T-helper 17 cell (primary cell): ENCODE measurements around the gene INTS7. TPM values are rescaled to one million over a fixed set of nuclear protein-coding genes. Genes with fewer than 3 reads are reported as not detected.

Source experiments
- ATAC-seq: fragments of 150-1000 bp; cut with Tn5 transposase; 2 replicates; pipeline ENCODE4 v1.10.0; 2021; ENCODE audit warnings: mild to moderate bottlenecking, moderate library complexity
- DNase-seq, 3 donors: peaks; one replicate each; pipeline versions ENCODE4 v3.0.0 to v3.0.0-alpha.2; 2020 to 2021
- H3K9me3 ChIP-seq: one replicate; pipeline ENCODE4 v1.7.0; 2013; ENCODE audit warnings: low read length, mild to moderate bottlenecking; ENCODE audit not compliant: control insufficient read depth, poor library complexity, severe bottlenecking
- H3K27ac Mint-ChIP-seq: one replicate; pipeline ENCODE4 v1.8.0; 2022; ENCODE audit warnings: mild to moderate bottlenecking, moderate library complexity, mixed read lengths
- H3K27me3 Mint-ChIP-seq: one replicate; pipeline ENCODE4 v1.8.0; 2022; ENCODE audit warnings: mixed read lengths
- H3K36me3 Mint-ChIP-seq: one replicate; pipeline ENCODE4 v1.8.0; 2022; ENCODE audit warnings: low read depth, mixed read lengths
- H3K4me1 Mint-ChIP-seq: one replicate; pipeline ENCODE4 v1.8.0; 2022; ENCODE audit warnings: mild to moderate bottlenecking, mixed read lengths
- H3K4me3 Mint-ChIP-seq: one replicate; pipeline ENCODE4 v1.8.0; 2022; ENCODE audit warnings: mild to moderate bottlenecking, moderate library complexity, mixed read lengths
- total RNA-seq, 4 donors: library from RNA in 2 of 4; stranded (reverse) in 2 of 4; gene quantifications; one replicate each; pipeline ENCODE4 v1.2.3 and lab custom pipeline; 2022 to 2026

INTS7 gene
- total RNA-seq, 2 donors from 2014 or later = 9.2 to 9.5 TPM

DNA sequence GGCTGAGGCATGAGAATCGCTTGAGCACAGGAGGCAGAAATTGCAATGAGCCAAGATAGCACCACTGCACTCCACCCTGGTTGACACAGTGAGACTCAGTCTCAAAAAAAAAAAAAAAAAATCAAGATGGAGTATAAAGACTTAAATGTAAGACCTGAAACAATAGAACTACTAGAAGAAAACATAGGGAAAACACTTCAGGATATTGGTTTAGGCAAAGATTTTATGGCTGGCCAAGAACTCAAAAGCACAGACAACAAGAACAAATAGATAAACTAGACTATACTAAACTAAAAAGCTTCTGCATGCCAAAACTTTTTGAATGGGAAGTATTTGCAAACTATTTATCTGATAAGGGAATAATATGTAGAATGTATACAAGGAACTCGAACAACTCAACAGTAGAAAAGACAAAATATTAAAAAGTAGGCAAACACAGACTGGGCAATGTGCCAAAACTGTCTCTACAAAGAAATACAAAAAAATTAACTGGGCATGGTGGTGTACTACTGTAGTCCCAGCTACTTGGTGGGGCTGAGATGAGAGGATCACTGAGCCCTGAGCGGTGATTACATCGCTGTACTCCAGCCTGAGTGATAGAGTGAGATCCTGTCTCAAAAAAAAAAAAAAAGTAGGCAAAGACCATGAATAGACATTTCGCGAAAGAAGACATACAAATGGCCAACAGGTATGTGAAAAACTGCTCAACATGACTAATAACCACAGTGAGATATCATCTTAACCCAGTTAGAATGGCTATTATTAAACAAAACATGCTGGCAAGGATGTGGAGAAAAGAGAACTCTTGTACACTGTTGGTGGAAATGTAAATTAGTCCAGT, 25.5 kb upstream of the INTS7 start:
- no peak for DNase-seq
- Mint-ChIP-seq H3K4me3 (no peak overlapping the region), H3K27ac (no peak overlapping the region), H3K36me3 (peaks cover 2% of the 10 kb centered on the region), H3K27me3 (no peaks in the 10 kb centered on the region), H3K4me1 (peaks cover 2% of the 10 kb centered on the region)
- H3K9me3 ChIP-seq = no peaks in the 10 kb centered on the region
- no peak for ATAC-seq

DNA sequence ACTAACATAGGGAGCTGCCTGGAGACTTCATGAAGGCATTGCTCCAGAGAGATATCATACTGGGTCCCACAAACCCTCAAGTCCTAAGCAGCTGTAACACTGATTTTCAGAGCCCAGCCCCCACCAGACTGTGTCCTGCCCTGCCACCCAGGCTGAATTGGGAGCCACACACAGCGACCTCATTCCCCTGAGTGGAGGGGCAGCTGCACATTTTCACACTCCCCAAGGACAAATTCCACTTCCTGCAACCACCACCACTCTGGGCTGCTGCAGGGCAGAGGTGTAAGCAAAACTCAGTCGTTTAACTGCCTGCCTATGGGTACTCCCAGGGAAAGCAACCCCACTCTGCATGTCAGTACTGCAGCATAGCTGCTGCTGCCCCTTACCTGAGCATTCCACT, 20.0 kb upstream of the INTS7 start:
- Mint-ChIP-seq H3K27ac (no peak overlapping the region), H3K4me3 (no peak overlapping the region), H3K27me3 (no peaks in the 10 kb centered on the region), H3K4me1 (peaks cover 9% of the 10 kb centered on the region), H3K36me3 (peaks cover 2% of the 10 kb centered on the region)
- DNase-seq = no peak
- no peak for ATAC-seq
- no peaks in the 10 kb centered on the region for H3K9me3 ChIP-seq

- ATAC-seq (no peak), DNase-seq (no peak)
- Mint-ChIP-seq H3K27me3 (no peaks in the 10 kb centered on the region), H3K36me3 (peaks cover 2% of the 10 kb centered on the region), H3K27ac (peak overlapping the region; percentile 70), H3K4me3 (no peak overlapping the region), H3K4me1 (peaks cover 9% of the 10 kb centered on the region)
- no peaks in the 10 kb centered on the region for H3K9me3 ChIP-seq
Observed at GRCh38 chr1:212053993-212054392, 18.6 kb upstream of the INTS7 start.

GRCh38 chr1:212045981-212046380, 10.6 kb upstream of the INTS7 start:
- DNase-seq = no peak
- H3K27me3 Mint-ChIP-seq = no peaks in the 10 kb centered on the region

DNA sequence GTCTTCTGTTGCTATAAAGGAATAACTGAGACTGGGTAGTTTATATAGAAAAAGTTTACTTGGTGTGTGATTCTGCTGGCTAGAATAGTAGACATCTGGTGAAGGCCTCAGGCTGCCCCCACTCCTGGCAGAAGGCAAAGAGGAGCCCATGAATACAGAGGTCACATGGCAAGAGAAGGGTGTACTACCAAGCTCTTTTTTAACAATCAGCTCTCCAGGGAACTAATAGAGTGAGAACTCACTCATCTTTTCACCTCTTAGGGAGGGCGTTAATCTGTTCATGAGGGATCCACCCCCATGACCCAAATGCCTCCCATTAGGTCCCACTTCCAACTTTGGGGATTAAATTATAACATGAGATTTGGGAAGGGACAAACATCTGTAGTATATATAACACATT, 9.5 kb upstream of the INTS7 start:
- H3K4me1 Mint-ChIP-seq = peaks cover 13% of the 10 kb centered on the region

More at GRCh38 chr1:212045981-212046380, 10.6 kb upstream of the INTS7 start:
- no peak for ATAC-seq
- H3K36me3 Mint-ChIP-seq = no peaks in the 10 kb centered on the region
- no peak overlapping the region for H3K4me3 Mint-ChIP-seq
- H3K4me1 Mint-ChIP-seq = peaks cover 15% of the 10 kb centered on the region
- no peaks in the 10 kb centered on the region for H3K9me3 ChIP-seq
- no peak overlapping the region for H3K27ac Mint-ChIP-seq

DNA sequence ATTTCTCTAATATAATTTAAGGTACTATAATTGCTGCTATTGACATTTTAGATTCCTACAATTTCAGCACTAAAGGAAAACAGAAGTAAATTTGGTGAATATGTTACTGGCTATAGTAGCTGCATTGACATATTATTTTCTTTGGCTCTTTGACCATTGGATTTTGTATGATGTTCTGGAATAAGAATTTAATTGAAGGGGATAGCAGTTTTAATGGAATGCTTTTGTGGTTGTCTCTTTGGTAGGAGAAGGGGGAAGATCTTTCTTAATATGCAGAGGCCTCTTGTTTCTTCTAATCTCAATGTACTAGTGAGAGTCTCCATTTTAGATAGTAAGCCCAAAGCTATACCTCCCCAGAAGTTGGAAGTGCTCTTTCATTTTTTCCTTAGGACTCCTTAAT, 7.1 kb upstream of the INTS7 start:
- Mint-ChIP-seq H3K36me3 (no peaks in the 10 kb centered on the region), H3K27me3 (no peaks in the 10 kb centered on the region), H3K27ac (no peak overlapping the region), H3K4me1 (peaks cover 18% of the 10 kb centered on the region), H3K4me3 (peak overlapping the region; percentile 49)
- DNase-seq (no peak), ATAC-seq (no peak)
- no peaks in the 10 kb centered on the region for H3K9me3 ChIP-seq

More for the DNA sequence above, 9.5 kb upstream of the INTS7 start:
- no peak for DNase-seq
- no peaks in the 10 kb centered on the region for H3K9me3 ChIP-seq
- Mint-ChIP-seq H3K27me3 (no peaks in the 10 kb centered on the region), H3K27ac (no peak overlapping the region), H3K4me3 (no peak overlapping the region), H3K36me3 (no peaks in the 10 kb centered on the region)
- ATAC-seq = no peak

DNA sequence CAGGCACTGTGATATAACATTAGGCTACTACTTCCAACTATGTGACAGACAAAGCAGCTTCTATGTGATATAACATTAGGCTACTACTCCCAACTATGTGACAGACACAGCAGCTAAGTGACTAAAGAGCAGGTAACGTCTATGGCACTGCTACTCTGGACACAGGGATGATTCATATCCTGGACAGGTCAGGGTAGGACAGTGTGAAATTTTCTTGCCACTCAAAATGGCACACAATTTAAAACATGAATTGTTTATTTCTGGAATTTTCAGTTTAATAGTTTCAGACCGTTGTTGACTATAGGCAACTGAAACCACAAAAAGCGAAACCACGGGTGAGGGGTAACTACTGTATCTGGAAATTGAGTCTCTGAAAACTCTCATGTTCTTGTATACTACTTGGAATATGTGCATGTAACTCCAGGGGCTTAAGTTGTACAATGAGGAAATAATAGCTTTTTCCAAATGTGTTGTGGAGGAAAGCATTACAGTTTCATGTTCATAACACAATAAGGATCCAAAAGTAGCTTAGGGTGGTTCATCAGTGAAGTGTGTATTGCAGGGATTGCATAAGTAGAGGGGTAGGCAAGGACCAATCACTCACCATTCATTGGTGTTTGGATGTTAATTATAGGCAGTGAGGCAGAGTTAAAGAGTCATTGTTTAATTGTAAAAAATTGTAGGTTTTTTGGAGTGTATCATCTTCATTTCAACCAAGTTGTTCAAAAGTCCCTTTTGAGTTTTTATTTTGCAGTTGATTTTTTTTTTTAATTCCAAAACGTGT, 5.5 kb upstream of the INTS7 start:
- H3K9me3 ChIP-seq = no peaks in the 10 kb centered on the region
- Mint-ChIP-seq H3K4me3 (peak overlapping the region; percentile 72), H3K27me3 (no peaks in the 10 kb centered on the region), H3K36me3 (no peaks in the 10 kb centered on the region), H3K27ac (no peak overlapping the region), H3K4me1 (peaks cover 23% of the 10 kb centered on the region)
- no peak for DNase-seq
- peak; percentile 22 for ATAC-seq

DNA sequence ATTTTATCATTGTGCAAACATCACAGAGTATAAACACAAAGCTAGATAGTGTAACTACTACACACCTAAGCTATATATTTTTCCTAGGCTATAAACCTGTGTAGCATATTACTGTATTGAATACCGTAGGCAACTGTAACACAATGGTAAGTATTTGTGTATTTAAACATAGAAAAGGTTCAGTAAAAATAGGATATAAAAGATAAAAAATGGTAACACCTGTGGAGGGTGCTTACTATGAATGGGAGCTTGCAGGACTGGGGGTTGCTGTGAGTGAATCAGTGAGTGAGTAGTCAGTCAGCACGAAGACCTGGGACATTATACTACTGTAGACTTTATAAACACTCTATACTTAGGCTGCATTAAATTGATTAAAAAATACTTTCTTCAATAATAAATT, 4.3 kb upstream of the INTS7 start:
- H3K9me3 ChIP-seq = no peaks in the 10 kb centered on the region
- Mint-ChIP-seq H3K36me3 (no peaks in the 10 kb centered on the region), H3K4me3 (no peak overlapping the region), H3K4me1 (peaks cover 30% of the 10 kb centered on the region), H3K27me3 (no peaks in the 10 kb centered on the region), H3K27ac (no peak overlapping the region)
- no peak for DNase-seq
- no peak for ATAC-seq

DNA sequence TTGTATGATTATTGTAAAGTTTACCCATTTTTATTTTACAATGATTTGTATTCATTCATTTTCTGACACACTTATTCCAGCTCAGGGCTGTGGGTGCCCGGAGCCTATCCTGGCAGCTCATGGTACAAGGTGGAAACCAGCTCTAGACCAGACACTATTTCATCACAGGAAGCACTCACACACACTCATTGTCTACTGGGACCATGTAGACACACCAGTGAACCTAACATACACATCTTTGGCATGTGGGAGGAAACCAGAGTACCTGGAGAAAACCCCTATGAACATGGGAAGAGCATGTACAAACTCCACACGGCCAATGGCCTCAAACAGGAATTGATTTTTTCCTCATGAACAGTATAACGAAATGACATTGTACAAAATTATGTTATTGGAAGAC, 2.5 kb upstream of the INTS7 start:
- peaks cover 36% of the 10 kb centered on the region for H3K4me1 Mint-ChIP-seq
- DNase-seq (no peak), ATAC-seq (no peak)
- H3K27me3 Mint-ChIP-seq = no peaks in the 10 kb centered on the region
- no peak overlapping the region for H3K27ac Mint-ChIP-seq
- peak overlapping the region; percentile 31 for H3K4me3 Mint-ChIP-seq
- no peaks in the 10 kb centered on the region for H3K9me3 ChIP-seq
- H3K36me3 Mint-ChIP-seq = peaks cover under 1% of the 10 kb centered on the region

GRCh38 chr1:212035835-212036605, 663 bp upstream of the INTS7 start:
- no peak for ATAC-seq
- DNase-seq = no peak
- no peaks in the 10 kb centered on the region for H3K9me3 ChIP-seq
- Mint-ChIP-seq H3K4me1 (peaks cover 48% of the 10 kb centered on the region), H3K36me3 (peaks cover 5% of the 10 kb centered on the region), H3K4me3 (peak overlapping the region; percentile 96), H3K27ac (peak overlapping the region; percentile 98), H3K27me3 (no peaks in the 10 kb centered on the region)

GRCh38 chr1:212034516-212035122, 738 bp downstream of the INTS7 start:
- H3K4me1 Mint-ChIP-seq = peaks cover 51% of the 10 kb centered on the region
- peak overlapping the region; percentile 98 for H3K27ac Mint-ChIP-seq
- DNase-seq = no peak
- peak overlapping the region; percentile 96 for H3K4me3 Mint-ChIP-seq
- ATAC-seq = peak; percentile 1
- H3K9me3 ChIP-seq = no peaks in the 10 kb centered on the region
- H3K27me3 Mint-ChIP-seq = no peaks in the 10 kb centered on the region
- peaks cover 5% of the 10 kb centered on the region for H3K36me3 Mint-ChIP-seq

DNA sequence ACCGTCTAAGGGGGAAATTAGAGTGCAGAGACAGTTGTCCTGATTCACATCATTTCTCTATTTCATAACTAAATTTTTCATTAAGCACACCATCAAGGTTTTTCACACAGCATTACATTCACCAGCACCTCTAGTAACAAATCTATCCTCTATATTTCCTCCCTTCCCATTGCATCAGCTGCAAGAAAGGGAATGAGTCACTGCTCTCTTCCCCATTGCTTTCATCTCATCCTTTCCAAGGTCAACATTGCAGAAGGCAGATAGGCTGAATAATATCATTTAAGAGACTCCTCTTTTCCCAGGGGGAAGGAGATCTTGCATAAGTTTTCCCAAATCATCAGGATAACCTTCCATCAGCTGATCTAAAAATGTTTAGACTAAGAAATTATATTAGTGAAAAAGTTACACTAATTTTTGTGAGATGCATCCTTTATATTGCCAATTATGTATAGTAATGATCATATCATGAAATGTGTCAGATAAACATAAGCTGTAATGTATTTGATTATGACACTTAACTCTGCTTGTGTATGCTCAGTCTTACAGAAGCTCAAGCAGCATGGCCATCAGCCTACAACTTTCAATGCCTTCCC, 4.3 kb downstream of the INTS7 start:
- no peak overlapping the region for H3K4me3 Mint-ChIP-seq
- peaks cover 50% of the 10 kb centered on the region for H3K4me1 Mint-ChIP-seq
- H3K9me3 ChIP-seq = no peaks in the 10 kb centered on the region
- H3K27ac Mint-ChIP-seq = no peak overlapping the region
- DNase-seq = no peak
- no peaks in the 10 kb centered on the region for H3K27me3 Mint-ChIP-seq
- peaks cover 5% of the 10 kb centered on the region for H3K36me3 Mint-ChIP-seq
- ATAC-seq = no peak
